ENCODE results near the gene EDEM2. TPM values are rescaled to one million over a fixed set of nuclear protein-coding genes. Genes with fewer than 3 reads are reported as not detected.
A peak's percentile ranks its signal among the peaks of the same experiment; 100 is the strongest.
"Not testable (repeated sequence)": the region's sequence is repeated elsewhere in the genome, so short reads cannot be mapped to it uniquely, and the experiment has no call there.

The EDEM2 gene
- total RNA-seq, 1 donor from 2014 or later = 19.2 TPM

DNA sequence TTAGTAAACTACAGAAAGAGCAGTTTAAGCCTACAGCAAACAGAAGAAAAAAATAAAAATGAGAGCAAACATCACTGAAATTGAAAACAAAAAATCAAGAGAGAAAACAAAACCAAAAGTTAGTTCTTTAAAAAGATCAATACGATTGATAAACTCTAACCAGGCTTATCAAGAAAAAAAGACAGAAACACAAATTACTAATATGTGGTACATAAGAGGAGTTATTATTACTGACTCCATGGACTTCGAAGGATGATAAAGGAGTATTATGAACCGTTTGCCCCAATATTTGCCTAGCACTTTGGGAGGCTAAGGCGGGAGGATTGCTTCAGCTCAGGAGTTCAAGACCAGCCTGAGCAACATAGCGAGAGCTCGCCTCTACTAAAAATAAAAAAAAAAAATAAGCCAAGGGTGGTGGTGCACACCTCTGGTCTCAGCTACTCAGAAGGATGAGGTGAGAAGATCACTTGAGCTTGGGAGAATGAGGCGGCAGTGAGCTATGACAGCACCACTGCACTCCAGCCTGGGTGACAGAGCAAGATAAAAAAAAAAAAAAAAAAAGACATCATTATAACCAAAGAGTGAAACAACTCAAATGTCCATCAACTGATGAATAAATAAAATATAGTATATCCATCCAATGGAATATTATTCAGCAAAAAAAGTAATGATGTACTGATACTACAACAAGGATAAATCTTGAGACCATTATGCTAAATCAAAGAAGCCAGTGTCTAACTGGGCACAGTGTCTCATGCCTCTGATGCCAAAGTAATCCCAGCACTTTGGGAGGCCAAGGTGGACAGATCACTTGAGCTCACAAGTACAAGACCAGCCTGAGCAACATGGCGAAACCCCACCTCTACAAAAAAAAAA, 67.4 kb downstream of the EDEM2 start:
- peaks cover 43% of the 10 kb centered on the region for H3K36me3 Mint-ChIP-seq (ENCODE audit: low read depth)
- no peak for DNase-seq
- H3K9me3 Mint-ChIP-seq = peaks cover 11% of the 10 kb centered on the region
- H3K4me3 Mint-ChIP-seq = peak overlapping the region; percentile 21
- intact Hi-C loops (cut with micrococcal nuclease) = no loop called here
- peaks cover 11% of the 10 kb centered on the region for H3K4me1 Mint-ChIP-seq
- H3K27ac Mint-ChIP-seq = peak overlapping the region; percentile 45
- H3K27me3 Mint-ChIP-seq = no peaks in the 10 kb centered on the region

DNA sequence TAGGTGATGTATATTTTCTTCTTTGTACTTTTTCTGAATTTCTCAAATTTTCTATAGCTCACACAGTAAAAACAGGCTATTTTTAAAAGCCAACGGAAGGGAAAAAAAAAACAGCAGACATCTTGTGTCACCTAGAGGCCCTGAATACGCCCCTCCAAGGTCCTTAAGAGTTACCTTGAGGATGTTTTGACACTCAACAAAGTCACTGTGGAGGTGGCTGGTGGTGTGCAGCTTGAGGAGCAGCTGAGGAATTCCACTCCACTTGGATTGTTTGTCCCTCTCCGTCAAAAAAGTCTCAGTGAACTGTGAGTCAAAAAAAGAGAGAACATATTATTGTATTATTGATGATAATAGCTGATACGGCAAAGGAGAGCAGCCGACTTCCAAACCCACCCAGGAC, 69.3 kb downstream of the EDEM2 start:
- H3K36me3 Mint-ChIP-seq (ENCODE audit: low read depth) = peaks cover 56% of the 10 kb centered on the region
- H3K9me3 Mint-ChIP-seq = peaks cover 18% of the 10 kb centered on the region
- peaks cover 11% of the 10 kb centered on the region for H3K4me1 Mint-ChIP-seq
- H3K4me3 Mint-ChIP-seq = no peak overlapping the region
- no peak overlapping the region for H3K27ac Mint-ChIP-seq
- H3K27me3 Mint-ChIP-seq = no peaks in the 10 kb centered on the region
- DNase-seq = no peak
- intact Hi-C loops (cut with micrococcal nuclease) = no loop called here

DNA sequence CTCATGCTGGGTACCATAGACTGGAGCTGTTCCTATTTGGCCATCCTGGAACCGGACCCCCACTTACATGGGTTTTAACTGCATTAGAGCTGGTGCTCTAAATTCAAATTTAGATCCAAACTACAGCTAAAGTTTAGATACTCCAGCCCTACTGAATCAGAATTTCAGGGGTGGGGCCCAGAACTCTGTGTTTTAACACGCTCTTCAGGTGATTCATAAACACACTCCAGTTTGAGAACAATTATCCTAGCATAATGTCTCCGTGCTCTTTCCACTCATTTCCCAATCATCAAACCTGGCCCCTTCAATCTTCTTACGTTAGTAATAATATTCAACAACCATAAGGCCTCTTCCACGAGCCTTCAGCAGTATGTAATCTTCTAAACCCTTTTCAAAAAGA, 69.8 kb downstream of the EDEM2 start:
- intact Hi-C loops (cut with micrococcal nuclease) = no loop called here
- Mint-ChIP-seq H3K27me3 (no peaks in the 10 kb centered on the region), H3K36me3 (ENCODE audit: low read depth) (peaks cover 61% of the 10 kb centered on the region), H3K4me3 (no peak overlapping the region), H3K27ac (no peak overlapping the region), H3K4me1 (peaks cover 11% of the 10 kb centered on the region), H3K9me3 (peaks cover 18% of the 10 kb centered on the region)
- DNase-seq = no peak

DNA sequence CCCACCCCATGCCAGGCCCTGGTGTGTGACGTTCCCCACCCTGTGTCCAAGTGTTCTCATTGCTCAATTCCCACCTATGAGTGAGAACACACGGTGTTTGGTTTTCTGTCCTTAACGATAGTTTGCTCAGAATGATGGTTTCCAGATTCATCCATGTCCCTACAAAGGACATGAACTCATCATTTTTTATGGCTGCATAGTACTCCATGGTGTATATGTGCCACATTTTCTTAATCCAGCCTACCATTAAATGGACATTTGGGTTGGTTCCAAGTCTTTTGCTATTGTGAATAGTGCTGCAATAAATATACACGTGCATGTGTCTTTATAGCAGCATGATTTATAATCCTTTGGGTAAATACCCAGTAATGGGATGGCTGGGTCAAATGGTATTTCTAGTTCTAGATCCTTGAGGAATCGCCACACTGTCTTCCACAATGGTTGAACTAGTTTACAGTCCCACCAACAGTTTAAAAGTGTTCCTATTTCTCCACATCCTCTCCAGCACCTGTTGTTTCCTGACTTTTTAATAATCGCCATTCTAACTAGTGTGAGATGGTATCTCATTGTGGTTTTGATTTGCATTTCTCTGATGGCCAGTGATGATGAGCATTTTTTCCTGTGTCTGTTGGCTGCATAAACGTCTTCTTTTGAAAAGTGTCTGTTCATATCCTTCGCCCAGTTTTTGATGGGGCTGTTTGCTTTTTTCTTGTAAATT, 75.5 kb downstream of the EDEM2 start:
- DNase-seq; H3K27ac Mint-ChIP-seq; intact Hi-C loops (cut with micrococcal nuclease); H3K4me3 Mint-ChIP-seq; H3K27me3 Mint-ChIP-seq: not testable (repeated sequence)
- peaks cover 64% of the 10 kb centered on the region for H3K36me3 Mint-ChIP-seq (ENCODE audit: low read depth)
- peaks cover 18% of the 10 kb centered on the region for H3K9me3 Mint-ChIP-seq
- H3K4me1 Mint-ChIP-seq = peaks cover 18% of the 10 kb centered on the region

DNA sequence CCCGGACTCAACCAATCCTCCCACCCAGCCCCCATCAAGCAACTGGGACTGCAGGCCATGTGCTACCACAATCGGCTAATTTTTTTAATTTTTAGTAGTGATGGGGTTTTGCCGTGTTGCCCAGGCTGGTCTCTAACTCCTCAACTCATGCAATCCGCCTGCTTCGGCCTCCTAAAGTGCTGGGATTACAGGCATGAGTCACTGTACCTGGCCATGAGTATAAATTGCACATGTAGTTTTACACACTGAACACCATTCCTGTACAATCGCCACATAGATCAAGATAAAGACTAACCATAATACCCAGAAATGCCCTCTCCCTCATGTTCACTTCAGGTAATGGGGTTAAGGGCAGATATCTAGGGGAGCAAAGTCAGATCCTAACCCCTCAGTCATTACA, 80.9 kb downstream of the EDEM2 start:
- peaks cover 36% of the 10 kb centered on the region for H3K4me1 Mint-ChIP-seq
- intact Hi-C loops (cut with micrococcal nuclease) = no loop called here
- no peak overlapping the region for H3K27ac Mint-ChIP-seq
- DNase-seq = no peak
- no peaks in the 10 kb centered on the region for H3K9me3 Mint-ChIP-seq
- H3K4me3 Mint-ChIP-seq = no peak overlapping the region
- H3K36me3 Mint-ChIP-seq (ENCODE audit: low read depth) = peaks cover 41% of the 10 kb centered on the region
- H3K27me3 Mint-ChIP-seq = no peaks in the 10 kb centered on the region

Other genes with a start within 250 kb of the EDEM2 start
- 71.0 and 71.3 TPM in 2 replicates for gene GSS, start 191.5 kb downstream of the EDEM2 start, total RNA-seq
- 0.19 and 0.52 TPM in 2 replicates for gene MYH7B, start 191.5 kb downstream of the EDEM2 start, total RNA-seq
- gene TRPC4AP, start 54.5 kb downstream of the EDEM2 start, total RNA-seq = 46.4 and 47.8 TPM in 2 replicates
- 0.24 and 0.84 TPM in 2 replicates for gene PROCR, start 24.7 kb upstream of the EDEM2 start, total RNA-seq
- 0.05 TPM in 1 of 2 replicates, not detected in the other for gene MMP24, start 79.4 kb upstream of the EDEM2 start, total RNA-seq
- 26.2 and 27.3 TPM in 2 replicates for gene MMP24OS, start 130.8 kb upstream of the EDEM2 start, total RNA-seq
- gene EIF6, start 137.4 kb upstream of the EDEM2 start, total RNA-seq = 211 and 216 TPM in 2 replicates
- gene FAM83C, start 145.1 kb upstream of the EDEM2 start, total RNA-seq = not detected in 2 replicates